GM18907 (cell line): ENCODE measurements around the gene MYOD1.

ENCODE experiments used
- ATAC-seq: cut with Tn5 transposase; IDR thresholded peaks from one replicate; pipeline ENCODE4 v1.9.1; 2021; ENCODE audit warnings: mild to moderate bottlenecking, moderate library complexity; ENCODE audit not compliant: unreplicated experiment

The MYOD1 gene

DNA sequence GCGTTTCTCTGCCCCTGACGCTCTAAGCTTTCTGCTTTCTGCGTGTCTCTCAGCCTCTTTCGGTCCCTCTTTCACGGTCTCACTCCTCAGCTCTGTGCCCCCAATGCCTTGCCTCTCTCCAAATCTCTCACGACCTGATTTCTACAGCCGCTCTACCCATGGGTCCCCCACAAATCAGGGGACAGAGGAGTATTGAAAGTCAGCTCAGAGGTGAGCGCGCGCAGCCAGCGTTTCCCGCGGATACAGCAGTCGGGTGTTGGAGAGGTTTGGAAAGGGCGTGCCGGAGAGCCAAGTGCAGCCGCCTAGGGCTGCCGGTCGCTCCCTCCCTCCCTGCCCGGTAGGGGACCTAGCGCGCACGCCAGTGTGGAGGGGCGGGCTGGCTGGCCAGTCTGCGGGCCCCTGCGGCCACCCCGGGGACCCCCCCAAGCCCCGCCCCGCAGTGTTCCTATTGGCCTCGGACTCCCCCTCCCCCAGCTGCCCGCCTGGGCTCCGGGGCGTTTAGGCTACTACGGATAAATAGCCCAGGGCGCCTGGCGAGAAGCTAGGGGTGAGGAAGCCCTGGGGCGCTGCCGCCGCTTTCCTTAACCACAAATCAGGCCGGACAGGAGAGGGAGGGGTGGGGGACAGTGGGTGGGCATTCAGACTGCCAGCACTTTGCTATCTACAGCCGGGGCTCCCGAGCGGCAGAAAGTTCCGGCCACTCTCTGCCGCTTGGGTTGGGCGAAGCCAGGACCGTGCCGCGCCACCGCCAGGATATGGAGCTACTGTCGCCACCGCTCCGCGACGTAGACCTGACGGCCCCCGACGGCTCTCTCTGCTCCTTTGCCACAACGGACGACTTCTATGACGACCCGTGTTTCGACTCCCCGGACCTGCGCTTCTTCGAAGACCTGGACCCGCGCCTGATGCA, at the start of gene MYOD1:
Gene MYOD1 (plus strand): TSS at position 544 of the 910 bp plus-strand sequence. CDS start 212 bp downstream, at position 756.
- ATAC-seq, result no peak

DNA sequence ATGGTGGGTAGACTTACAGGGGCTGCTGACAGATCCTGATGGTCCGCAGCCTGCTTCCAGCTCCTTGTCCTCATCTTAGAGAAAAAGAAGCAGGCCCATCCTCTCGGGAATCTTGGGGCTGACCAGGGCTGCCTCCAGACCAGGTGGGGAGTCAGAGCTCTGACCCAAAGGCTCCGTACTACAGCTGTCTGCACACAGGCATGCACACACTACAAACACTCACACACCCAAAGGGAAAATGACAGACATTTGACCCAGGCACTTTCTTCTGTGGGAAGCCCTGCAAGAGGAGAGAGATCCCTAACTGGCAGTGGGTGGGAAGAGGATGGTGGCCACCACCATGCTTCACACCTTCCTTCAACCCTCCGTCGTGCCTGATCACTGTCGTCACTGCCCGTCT, 46.9 kb upstream of the MYOD1 start:
- no peak for ATAC-seq

DNA sequence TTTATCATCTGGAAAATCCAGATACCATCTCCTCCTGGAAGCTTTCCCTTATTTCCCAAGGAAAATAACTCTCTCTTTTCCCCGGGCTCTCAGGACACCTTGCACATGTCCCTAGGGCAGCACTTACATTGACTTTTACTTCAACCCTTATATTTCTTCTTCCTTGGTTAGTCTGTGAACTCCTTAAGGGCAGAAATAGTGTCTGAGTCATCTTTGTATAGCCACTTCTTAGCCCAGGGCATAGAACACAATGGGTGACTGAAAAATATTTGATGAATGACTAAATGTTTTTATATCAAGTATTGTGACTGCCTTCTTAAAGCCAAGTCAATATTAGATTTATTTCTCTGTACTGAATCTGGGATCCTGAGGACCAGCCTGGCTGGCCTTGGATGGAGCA, 45.4 kb upstream of the MYOD1 start:
- ATAC-seq, result no peak

DNA sequence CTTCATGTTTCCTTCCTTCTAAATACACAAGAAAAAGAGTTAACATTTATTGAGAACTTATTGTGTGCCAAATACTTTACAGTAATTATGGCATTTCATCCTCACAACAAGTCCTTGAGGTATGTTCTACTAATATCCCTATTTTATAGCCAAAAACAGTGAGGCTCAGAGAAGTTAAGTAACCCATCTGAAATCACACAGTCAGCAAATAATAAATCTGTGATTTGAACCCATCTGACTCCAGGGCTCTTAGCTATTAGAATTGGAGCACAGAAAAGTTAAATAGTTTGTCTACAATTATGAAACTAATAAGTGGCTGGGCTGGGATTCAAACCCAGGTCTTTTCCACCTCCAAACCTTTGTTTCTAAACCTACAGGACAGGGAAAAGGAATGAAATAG, 36.5 kb upstream of the MYOD1 start:
- ATAC-seq, result no peak

DNA sequence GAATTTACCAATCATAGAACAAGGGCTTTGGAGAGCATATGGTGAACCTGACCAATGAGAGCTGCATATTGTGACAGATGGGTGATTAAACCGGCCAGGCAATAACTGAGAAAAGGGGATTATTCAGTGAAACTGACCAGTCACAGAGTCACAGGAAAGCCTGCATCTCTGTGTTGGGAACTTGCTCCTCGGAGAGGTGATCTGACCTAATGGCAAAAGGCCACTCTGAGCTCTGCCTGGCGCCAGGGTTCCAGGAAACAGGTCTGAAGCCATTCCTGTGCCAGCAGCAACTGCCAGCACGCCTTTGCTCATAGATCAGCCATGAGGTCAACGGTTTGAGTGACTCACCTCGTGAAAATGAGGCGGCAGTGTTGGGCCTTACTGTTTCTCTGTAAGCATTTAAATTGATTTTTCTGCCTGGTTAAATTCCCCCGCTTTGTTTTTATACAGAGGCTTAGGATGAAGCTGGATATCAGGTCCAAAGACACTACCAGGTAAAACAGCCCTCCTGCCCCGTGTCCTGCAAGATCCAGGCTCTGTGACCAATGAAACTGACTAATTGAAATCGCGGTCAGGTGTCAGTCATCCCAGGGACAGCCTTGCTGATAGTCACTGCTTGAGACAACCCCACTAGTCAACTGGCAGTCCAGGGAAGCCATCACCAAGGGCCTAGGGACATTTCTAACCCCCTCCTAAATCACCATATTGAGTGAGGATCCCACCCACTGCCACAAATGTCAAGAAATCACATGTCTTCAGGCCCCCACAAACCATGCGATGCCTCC, 35.8 kb upstream of the MYOD1 start:
- ATAC-seq, result no peak

DNA sequence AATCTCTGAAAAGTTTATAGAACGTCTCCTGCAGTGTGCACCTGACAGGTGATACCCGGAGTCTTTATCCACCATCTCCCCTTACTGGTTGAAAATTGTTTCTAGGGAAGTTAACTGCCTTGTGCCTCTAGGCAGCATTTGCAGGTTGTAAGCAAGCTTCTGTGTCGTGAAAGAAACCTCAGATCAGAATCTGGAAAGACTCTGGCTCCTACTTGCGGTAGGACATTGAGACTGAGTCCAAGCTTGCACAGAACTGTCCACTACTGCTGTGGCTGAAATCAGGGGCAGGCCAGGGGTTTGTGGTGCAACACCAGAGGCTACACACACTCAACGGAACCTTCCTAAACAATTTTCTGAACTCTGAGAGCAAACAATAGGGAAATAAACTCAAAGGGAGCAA, 34.8 kb upstream of the MYOD1 start:
- ATAC-seq, result no peak

DNA sequence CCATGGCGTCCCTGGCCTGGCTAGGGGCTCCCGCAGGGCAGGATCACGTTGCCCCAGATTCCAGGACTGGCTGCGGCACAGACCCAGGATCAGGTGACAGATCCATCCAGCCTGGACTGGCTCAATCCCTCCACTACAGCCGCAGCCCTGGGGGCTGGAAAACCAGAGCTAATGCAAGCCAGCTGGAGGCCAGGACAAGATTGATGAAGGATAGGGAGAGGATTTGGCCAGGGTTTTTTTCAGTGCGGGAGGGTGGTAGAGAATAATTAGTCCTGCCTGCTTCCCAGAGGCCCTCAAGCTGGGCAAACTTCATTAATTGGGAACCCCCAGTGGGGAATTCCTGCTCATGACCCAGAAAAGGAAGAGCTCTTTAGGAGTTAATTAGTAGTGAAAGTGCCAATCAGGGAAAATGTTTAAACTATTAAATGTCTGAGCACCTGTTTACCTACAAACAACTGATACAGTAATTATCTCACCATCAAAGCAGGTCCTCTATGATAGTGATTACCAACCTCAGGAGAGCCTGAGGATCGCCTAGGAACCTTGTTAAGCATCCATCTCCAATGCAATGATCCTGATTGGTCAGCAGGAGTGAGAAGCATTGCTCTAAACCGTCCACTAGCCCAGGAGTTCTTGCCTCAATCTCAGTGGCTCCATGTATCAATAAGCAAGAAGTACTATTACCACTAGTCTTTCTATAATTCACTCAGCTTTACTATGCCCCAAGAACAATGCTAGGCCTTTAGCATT, 33.0 kb upstream of the MYOD1 start:
- no peak for ATAC-seq

DNA sequence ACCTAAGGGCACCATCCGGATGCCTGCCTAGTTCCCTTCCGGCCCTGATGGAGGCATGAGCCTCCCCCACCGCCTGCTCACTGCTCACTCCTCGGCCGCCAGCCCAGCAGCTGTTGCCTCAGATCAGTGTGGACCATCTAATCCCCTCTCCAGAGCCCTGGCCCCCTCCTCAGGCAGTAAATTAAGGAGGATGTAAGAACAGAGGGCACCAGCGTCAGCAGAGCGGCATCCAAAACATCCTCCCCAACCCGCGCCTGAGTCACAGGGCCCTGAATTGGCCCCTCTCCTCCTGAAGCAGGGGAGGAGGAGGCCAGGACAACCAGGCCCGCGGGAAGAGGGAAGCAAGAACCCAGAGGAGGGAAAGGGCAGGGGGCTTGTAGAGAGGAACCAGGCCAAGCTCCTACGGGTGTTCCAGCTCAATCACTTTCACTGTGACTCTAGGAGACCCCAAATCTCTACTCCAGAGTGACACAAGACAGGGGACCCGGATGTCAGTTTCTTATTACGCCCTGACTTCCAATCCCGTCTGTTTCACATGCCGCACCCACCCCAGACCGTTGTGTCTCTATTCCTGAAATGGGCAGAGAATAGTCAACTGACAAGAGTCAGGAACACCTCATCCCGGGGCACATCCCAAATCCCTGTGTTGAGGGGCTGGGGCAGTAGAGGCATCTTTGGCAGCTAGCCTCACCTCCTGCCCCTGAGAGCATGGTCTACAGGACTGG, 31.3 kb upstream of the MYOD1 start:
- ATAC-seq, result no peak

DNA sequence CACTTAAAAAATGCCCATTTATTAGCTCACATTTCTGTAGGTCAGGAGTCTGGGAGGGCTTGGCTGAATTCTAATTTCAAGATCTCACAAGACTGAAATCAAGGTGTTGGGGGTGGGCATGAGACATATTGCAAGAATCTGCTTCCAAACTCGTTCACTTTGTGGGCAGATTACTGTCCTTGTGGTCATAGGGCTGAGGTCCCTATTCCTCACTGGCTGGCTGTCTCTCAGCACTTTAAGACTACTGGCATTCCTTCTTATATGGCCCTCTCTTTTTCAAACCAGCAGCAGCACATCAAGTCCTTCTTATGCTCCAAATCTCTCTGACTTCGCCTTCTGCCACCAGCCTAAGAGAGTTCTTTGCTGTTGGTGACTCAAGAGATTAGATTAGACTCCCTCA, 27.8 kb upstream of the MYOD1 start:
- no peak for ATAC-seq

DNA sequence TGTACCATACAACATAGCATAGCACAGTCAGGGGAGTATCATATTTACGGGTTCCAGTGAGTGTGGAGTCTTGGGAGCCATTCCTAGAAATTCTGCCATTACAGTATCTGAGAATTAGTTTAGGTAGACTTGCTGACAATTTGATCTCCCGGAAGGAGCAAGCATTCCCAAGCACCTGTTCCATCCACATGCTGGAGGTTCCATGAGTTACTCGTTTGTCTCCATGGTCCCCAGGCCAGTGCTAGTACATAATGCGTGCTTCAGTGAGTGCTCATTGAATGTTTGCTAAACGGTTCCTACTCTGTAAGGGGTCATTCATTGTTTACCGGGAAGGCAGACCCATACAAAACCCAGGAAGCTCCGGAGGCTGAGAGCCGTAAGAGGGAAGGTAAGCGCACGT, 27.4 kb upstream of the MYOD1 start:
- ATAC-seq, result no peak

DNA sequence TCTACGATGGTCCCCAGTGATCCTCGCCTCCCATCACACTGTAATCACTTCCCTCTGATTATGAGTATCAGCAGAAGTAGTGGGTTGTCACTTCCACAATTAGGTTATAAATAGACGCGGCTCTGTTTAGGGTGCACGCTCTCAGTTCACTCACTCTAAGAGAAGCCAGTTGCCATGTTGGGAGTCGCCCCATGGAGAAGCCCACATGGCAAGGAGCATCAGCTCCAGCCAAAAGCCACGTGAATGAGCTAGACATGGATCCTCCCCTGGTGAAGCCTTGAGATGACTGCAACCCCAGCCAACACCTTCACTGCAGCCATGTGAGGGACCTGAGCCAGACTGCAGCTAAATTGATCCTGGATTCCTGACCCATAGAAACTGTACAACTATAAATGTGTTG, 26.4 kb upstream of the MYOD1 start:
- no peak for ATAC-seq

DNA sequence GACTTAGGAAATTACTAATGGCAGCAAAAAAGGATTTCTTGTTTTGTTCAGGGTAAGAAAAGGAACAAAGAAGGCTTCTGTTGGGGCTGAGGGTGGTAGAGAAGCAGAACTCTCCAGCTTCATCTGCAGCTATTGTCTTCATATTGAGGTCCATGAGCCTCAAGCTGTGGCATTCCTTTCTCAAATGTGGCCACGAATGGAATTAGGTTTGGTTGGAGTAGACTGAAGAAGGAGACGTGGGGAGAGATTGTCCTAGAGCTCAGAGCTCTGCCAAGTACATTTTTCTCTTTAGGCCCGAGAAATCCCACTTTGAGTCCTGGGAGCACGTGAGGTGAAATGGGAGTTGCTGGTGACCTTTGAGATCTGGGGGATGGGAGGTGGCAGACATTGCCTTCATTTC, 25.8 kb upstream of the MYOD1 start:
- no peak for ATAC-seq

DNA sequence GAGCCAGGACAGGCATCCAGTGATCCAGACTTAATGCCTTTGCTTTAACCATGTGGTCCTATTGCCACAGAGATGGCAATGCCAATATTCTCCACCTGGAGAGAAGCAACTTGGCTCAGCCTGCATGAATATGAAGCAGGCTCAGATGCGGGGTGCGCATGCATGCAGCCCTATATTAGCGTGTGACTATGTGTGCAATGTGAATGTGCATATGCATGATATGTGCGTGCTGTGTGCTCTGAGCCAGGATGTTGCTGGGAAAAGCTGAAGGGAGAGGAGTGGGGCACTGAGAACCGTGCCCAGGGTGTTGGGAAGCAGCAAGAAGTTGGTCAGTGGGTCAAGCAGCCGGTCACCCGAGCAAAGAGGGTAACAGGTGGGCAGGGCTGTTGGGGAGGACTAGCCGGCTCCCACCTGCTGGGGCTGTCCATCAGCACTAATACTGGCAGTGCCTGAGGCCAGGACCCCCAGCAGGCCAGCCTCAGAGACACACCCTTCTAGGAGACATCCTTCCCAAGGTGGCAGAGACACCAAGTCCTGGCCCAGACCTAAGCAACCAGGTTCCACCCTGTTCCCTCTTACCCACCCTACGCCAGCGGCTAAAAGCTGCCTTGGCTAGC, 24.8 kb upstream of the MYOD1 start:
- ATAC-seq, result no peak

DNA sequence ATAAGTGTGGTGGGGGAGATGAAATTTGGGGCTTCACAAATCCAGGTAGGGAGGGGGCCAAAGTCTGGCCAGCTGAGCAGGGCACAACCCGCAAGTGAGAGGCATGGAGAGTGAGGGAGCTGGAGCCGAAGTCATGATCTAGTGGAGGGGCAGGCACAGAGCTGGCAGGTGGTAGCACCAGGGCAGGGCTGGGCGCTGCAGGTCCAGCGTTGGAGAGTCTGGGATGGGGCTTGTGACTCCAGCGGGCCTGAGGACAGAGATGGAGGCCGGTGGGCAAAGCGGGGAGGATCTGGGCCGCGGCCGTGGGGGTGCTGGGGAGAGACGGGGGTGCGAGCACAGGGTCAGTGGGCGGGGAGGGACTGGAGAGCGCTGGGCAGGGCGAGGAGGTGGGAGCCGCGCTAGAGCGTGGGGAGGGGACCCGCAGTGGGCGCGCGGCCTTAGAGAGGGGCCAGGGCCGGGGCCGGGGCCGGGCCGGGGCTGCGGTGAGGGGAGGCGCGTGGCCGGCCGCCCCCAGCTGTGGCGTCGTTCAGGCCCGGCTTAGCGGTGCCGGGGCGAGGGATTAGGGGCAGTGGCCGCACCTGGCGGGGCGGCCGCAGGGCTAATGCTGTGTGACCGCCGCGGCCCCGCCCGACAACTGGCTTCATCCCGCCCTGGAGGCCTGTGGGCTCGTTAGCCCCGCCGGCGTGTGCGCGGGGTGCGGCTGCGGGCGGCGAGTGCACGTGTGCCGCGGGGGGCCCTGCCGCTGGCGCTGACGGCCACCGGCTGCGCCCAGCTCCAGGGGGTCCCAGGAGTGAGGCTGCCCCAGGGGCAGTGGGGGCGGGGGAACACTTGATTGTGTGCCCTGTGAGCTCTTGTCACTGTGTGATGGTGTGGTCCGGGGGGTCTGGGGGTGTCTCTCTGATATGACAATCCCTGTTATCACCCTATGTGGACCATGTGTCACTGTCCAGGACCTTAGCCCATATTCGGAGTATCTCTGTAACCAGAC, 23.6 kb upstream of the MYOD1 start:
- no peak for ATAC-seq

DNA sequence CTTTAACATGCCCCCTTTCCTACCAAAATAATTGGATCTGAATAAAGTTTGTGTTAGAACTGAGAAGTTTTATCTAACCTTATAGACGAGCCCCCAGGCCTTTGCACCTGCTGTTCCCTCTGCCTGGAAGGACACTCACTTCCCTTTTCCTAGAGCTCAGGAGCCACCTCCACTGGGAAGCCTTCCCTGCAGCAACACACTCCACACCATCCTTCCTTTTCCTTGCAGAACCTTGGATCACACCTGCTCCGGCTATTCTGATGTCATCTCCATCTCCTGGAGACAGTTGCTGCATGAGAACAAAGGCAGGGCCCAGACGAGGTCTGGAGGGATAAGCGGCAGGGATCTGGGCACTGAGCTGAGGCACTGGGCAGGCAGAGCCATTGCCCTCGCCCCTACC, 22.6 kb upstream of the MYOD1 start:
- no peak for ATAC-seq

DNA sequence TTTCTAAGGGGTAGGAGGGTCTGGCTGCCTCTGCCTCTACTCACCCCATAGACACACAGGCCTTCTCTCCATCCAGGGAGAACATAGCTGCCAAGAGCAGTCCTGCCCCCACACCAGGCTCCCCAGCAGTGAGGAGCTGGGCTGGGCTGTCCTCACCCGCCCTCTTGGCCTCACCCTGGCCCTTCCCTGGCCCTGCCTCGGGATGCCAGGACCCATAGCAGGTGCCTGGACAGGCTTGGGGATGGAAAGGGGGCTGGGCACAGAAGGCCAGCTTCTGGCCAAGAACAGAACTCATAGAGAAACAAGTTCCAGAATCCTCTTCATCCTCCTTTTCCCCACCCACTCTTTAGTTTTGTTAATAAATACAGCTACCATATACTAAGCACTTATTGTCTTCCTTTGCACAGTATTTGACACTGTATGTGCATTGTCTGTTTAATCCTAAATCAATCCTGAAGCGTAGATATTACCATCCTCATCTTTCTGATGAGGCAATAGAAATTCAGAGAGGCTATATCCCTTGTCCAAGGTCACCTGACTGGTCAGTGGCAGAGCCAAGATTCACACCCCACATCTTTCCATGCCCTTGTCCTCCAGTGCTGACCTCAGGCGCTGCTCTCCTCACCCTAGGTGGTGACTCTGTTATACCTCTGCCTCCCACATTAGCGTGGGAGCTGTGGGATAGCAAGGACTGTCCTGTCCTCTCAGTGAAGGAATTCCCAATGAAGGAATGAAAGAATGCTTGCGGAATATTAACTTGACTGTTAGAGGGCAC, 22.0 kb upstream of the MYOD1 start:
- no peak for ATAC-seq

DNA sequence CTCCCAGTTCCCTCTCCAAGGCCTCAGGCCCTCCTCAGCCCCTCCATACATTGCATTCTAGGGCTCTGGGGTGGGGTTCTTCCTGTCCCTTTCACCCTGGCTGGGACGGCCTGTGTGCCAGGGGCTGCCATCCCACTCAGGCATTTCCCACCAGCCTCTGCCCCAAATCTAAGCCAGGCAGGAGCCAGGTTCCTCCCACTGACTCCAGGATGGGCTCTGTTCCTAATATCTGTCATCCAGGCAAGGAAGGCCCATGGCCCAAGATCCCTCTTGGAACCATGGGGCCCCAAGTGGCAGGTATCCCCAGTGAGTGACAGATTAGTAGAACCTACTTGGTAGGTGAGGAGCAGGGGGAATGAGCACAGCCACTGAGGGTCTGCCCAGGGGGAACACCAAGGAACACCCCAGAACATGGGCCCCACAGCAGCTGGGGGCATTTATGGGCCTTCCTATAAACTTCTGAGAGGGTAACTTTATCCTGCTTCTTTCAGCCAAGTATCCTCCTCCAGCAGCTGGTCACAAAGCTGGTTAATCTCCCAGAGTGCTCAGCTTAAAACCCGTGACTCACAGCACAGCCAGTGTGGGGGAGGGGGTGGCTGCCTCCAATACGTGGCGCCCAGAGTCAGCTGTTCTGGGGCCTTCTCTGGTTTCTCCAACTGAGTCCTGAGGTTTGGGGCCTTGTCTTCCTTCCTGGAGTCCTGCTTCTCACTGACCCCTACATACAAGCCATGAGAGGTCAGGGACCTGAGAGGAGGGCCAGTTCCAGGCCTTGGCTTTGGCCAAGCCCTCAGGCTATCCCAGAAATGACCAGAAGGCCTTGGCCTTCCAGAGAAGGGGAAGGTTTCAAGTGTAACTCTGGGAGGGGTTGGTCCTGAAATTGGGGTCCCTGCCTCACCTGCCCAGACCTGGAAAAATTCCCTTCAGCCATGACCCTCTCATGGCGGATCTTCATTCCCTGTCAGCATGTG, 19.9 kb upstream of the MYOD1 start:
- ATAC-seq, result no peak
